ENCODE results near the gene HMCES. TPM values are rescaled to one million over a fixed set of nuclear protein-coding genes. Genes with fewer than 3 reads are reported as not detected.

HMCES gene
- total RNA-seq, 2 donors from 2014 or later, result 10.1 to 14.5 TPM

- Histone ChIP-seq H3K9me3 (no peaks in the 10 kb centered on the region), H3K4me1 (no peaks in the 10 kb centered on the region), H3K27ac (no peak overlapping the region), H3K4me3 (no peak overlapping the region), H3K27me3 (no peaks in the 10 kb centered on the region), H3K36me3 (replicated peaks in 1 of 2; ENCODE audit: insufficient read depth in 1 of 2, low read depth in 2 of 2) (peaks cover 0 to 3% of the 10 kb centered on the region in 2 donors)
- ATAC-seq, result no peak
- no peak for TF ChIP-seq POLR2A (IDR thresholded peaks at IDR 0.05)
- TF ChIP-seq CTCF (IDR thresholded peaks at IDR 0.05), result no peak
- intact Hi-C loops (cut with DNase I), result no loop called here
- no peak for DNase-seq
- 73 to 82% methylated on average over 2 of the region's 2 CpGs for WGBS, 2 donors
These were observed 7.4 kb downstream of the HMCES start for GRCh38 chr3:129286081-129286480.

GRCh38 chr3:129288446-129288845 lies 9.8 kb downstream of the HMCES start:
- WGBS, 2 donors, result 80 to 82% methylated on average over 3 of the region's 3 CpGs
- no peak overlapping the region for H3K27ac ChIP-seq
- H3K4me1 ChIP-seq, result no peaks in the 10 kb centered on the region
- intact Hi-C loops (cut with DNase I), result no loop called here
- no peak for ATAC-seq
- H3K27me3 ChIP-seq, result no peaks in the 10 kb centered on the region
- H3K4me3 ChIP-seq, result no peak overlapping the region
- no peak for DNase-seq
- no peaks in the 10 kb centered on the region for H3K9me3 ChIP-seq
- H3K36me3 ChIP-seq (replicated peaks in 1 of 2; ENCODE audit: insufficient read depth in 1 of 2, low read depth in 2 of 2), result peaks cover 0 to 3% of the 10 kb centered on the region in 2 donors
- TF ChIP-seq POLR2A (IDR thresholded peaks at IDR 0.05) (no peak), CTCF (IDR thresholded peaks at IDR 0.05) (no peak)

- no peaks in the 10 kb centered on the region for H3K27me3 ChIP-seq
- no peak overlapping the region for H3K4me3 ChIP-seq
- no peak for TF ChIP-seq CTCF (IDR thresholded peaks at IDR 0.05)
- no peak for TF ChIP-seq POLR2A (IDR thresholded peaks at IDR 0.05)
- ATAC-seq, result no peak
- WGBS, 2 donors, result 87 to 95% methylated on average over 6 of the region's 6 CpGs
- peaks cover 0 to 3% of the 10 kb centered on the region in 2 donors for H3K36me3 ChIP-seq (replicated peaks in 1 of 2; ENCODE audit: insufficient read depth in 1 of 2, low read depth in 2 of 2)
- H3K27ac ChIP-seq, result no peak overlapping the region
- intact Hi-C loops (cut with DNase I), result no loop called here
- H3K9me3 ChIP-seq, result no peaks in the 10 kb centered on the region
- DNase-seq, result no peak
- no peaks in the 10 kb centered on the region for H3K4me1 ChIP-seq
These were observed 10.7 kb downstream of the HMCES start for GRCh38 chr3:129289201-129289921.

GRCh38 chr3:129291236-129291886 lies 12.7 kb downstream of the HMCES start:
- TF ChIP-seq CTCF (IDR thresholded peaks at IDR 0.05), result no peak
- no peak for TF ChIP-seq POLR2A (IDR thresholded peaks at IDR 0.05)
- intact Hi-C loops (cut with DNase I), result no loop called here
- Histone ChIP-seq H3K4me1 (no peaks in the 10 kb centered on the region), H3K4me3 (no peak overlapping the region), H3K27me3 (no peaks in the 10 kb centered on the region), H3K27ac (no peak overlapping the region), H3K9me3 (no peaks in the 10 kb centered on the region), H3K36me3 (replicated peaks in 1 of 2; ENCODE audit: insufficient read depth in 1 of 2, low read depth in 2 of 2) (peaks cover 0 to 3% of the 10 kb centered on the region in 2 donors)
- WGBS, 2 donors, result 73 to 76% methylated on average over 4 of the region's 4 CpGs
- DNase-seq (no peak), ATAC-seq (no peak)
